Neutrophil (primary cell): ENCODE measurements around the gene TMEM132D.

Source experiments
- H3K27ac ChIP-seq: fragments of 200-600 bp; sonication (generic); 2 replicates; pipeline ENCODE4 v1.5.1; 2016; ENCODE audit warnings: mild to moderate bottlenecking, moderate library complexity
- H3K27me3 ChIP-seq: fragments of 200-600 bp; sonication (generic); 2 replicates; pipeline ENCODE4 v1.6.0; 2016; ENCODE audit warnings: mild to moderate bottlenecking
- H3K36me3 ChIP-seq: fragments of 200-600 bp; sonication (generic); 2 replicates; pipeline ENCODE4 v1.5.1; 2017
- H3K4me1 ChIP-seq, 2 experiments: fragments of 200-600 bp in 1 of 2; sonication (generic) in 1 of 2; 1 replicate in 1 of 2; 2 replicates in 1 of 2; pipeline versions ENCODE4 v1.5.1 to v1.6.1; 2013 to 2016; ENCODE audit warnings: low read depth in 1 of 2, low read length in 1 of 2, mild to moderate bottlenecking in 1 of 2, moderate library complexity in 1 of 2; ENCODE audit not compliant: control insufficient read depth in 1 of 2, insufficient read depth in 1 of 2
- H3K4me3 ChIP-seq, 2 experiments: fragments of 200-600 bp in 1 of 2; sonication (generic) in 1 of 2; 1 replicate in 1 of 2; 2 replicates in 1 of 2; pipeline ENCODE4 v1.5.1; 2013 to 2016; ENCODE audit warnings: low read depth in 1 of 2, low read length in 1 of 2, mild to moderate bottlenecking in 1 of 2, moderate library complexity in 1 of 2
- H3K9me3 ChIP-seq: fragments of 200-600 bp; sonication (generic); 2 replicates; pipeline ENCODE4 v1.5.1; 2016
- TF ChIP-seq, protein P1 (sequence below): fragments of 200-600 bp; sonication (generic); IDR thresholded peaks from 2 replicates; pipeline ENCODE4 v1.5.1; 2016; ENCODE audit warnings: antibody characterized with exemption

Gene TMEM132D

GRCh38 chr12:129762436-129762835, 141.4 kb downstream of the TMEM132D start:
- Histone ChIP-seq H3K9me3 (no peaks in the 10 kb centered on the region), H3K4me3 (no peak overlapping the region), H3K27ac (no peak overlapping the region), H3K4me1 (no peaks in the 10 kb centered on the region), H3K27me3 (no peaks in the 10 kb centered on the region), H3K36me3 (no peaks in the 10 kb centered on the region)
- TF ChIP-seq, protein P1, sequence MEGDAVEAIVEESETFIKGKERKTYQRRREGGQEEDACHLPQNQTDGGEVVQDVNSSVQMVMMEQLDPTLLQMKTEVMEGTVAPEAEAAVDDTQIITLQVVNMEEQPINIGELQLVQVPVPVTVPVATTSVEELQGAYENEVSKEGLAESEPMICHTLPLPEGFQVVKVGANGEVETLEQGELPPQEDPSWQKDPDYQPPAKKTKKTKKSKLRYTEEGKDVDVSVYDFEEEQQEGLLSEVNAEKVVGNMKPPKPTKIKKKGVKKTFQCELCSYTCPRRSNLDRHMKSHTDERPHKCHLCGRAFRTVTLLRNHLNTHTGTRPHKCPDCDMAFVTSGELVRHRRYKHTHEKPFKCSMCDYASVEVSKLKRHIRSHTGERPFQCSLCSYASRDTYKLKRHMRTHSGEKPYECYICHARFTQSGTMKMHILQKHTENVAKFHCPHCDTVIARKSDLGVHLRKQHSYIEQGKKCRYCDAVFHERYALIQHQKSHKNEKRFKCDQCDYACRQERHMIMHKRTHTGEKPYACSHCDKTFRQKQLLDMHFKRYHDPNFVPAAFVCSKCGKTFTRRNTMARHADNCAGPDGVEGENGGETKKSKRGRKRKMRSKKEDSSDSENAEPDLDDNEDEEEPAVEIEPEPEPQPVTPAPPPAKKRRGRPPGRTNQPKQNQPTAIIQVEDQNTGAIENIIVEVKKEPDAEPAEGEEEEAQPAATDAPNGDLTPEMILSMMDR = no peak

- H3K4me3 ChIP-seq = no peak overlapping the region
- H3K27ac ChIP-seq = no peak overlapping the region
- TF ChIP-seq, protein P1 = no peak
- H3K27me3 ChIP-seq = no peaks in the 10 kb centered on the region
- no peaks in the 10 kb centered on the region for H3K4me1 ChIP-seq
- H3K9me3 ChIP-seq = no peaks in the 10 kb centered on the region
- no peaks in the 10 kb centered on the region for H3K36me3 ChIP-seq
Measured at GRCh38 chr12:129753586-129753985, 150.2 kb downstream of the TMEM132D start.

GRCh38 chr12:129750421-129750820, 153.4 kb downstream of the TMEM132D start:
- Histone ChIP-seq H3K9me3 (no peaks in the 10 kb centered on the region), H3K27me3 (no peaks in the 10 kb centered on the region), H3K4me3 (no peak overlapping the region), H3K36me3 (no peaks in the 10 kb centered on the region), H3K4me1 (no peaks in the 10 kb centered on the region), H3K27ac (no peak overlapping the region)
- TF ChIP-seq, protein P1 = no peak

GRCh38 chr12:129746318-129746717, 157.5 kb downstream of the TMEM132D start:
- TF ChIP-seq, protein P1 = no peak
- no peaks in the 10 kb centered on the region for H3K36me3 ChIP-seq
- no peaks in the 10 kb centered on the region for H3K27me3 ChIP-seq
- H3K4me3 ChIP-seq = no peak overlapping the region
- no peaks in the 10 kb centered on the region for H3K9me3 ChIP-seq
- H3K27ac ChIP-seq = no peak overlapping the region
- no peaks in the 10 kb centered on the region for H3K4me1 ChIP-seq

- H3K4me3 ChIP-seq = no peak overlapping the region
Measured at GRCh38 chr12:129729170-129729569, 174.7 kb downstream of the TMEM132D start.

More at GRCh38 chr12:129729170-129729569, 174.7 kb downstream of the TMEM132D start:
- no peak overlapping the region for H3K27ac ChIP-seq
- H3K36me3 ChIP-seq = no peaks in the 10 kb centered on the region
- TF ChIP-seq, protein P1 = no peak
- no peaks in the 10 kb centered on the region for H3K9me3 ChIP-seq
- H3K4me1 ChIP-seq = no peaks in the 10 kb centered on the region
- H3K27me3 ChIP-seq = no peaks in the 10 kb centered on the region
